ENCODE results near the gene DCTD.

- TF ChIP-seq CTCF (IDR thresholded peaks at IDR 0.05; ENCODE audit: insufficient read depth, low read length, poor library complexity, severe bottlenecking) = no peak
- no peak for TF ChIP-seq EZH2phosphoT487 (conservative IDR thresholded peaks at IDR 0.05; ENCODE audit: low read length)
Observed at GRCh38 chr4:182893474-182894080, 23.6 kb downstream of the DCTD start.

All from SU-DHL-6 (cell line).